Stimulated activated CD4-positive, alpha-beta T cell treated with anti-CD3 and anti-CD28 coated beads, Interleukin-1b, Interleukin-23, amount 100 ng/mL, for 24 hours (primary cell): ENCODE results near the gene TMEM120A.
"Not testable (repeated sequence)": the region's sequence is repeated elsewhere in the genome, so short reads cannot be mapped to it uniquely, and the experiment has no call there.

Experiments
- DNase-seq, 4 experiments: peaks; one replicate each; pipeline ENCODE4 v3.0.0-alpha.2; 2020; ENCODE audit warnings: low read depth in 4 of 4, low spot score in 1 of 4

The TMEM120A gene

DNA sequence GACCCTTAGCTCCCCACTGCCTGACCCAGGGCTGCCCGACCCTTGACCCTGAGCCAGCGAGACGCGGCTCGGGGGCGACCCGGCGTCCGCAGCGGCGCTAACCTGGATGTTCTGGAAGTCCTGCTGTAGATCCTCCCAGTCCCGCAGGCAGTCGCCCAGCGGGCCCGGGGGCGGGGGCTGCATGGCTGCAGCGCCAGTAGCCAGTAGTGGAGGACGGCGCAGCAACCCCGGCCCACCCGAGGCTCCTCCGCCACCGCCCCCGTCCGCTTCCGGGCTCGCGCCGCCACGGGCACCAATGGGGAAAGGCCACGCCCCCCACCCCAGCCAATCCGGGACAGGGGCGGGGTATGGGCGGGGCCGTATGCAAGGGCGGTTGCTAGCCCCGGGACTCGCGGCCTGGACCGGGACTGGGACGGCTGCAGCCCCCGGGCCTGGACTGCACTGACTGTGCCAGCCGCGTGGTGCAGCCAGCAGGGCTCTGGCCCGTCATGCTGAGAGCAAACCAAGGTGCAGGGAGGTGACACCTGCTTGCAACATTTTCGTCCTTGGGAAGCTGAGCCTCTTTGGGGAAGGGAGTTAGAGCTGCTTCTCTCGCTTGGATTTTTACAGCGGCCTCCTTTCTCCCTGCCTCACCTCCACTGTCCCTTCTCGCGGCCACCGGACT lies at the start of gene TMEM120A:
Gene TMEM120A, minus strand, starts transcription at position 208 of the 664 bp plus-strand sequence. Its CDS starts 25 bp downstream, at position 183.
- peak; percentile 88 to 96 (median 92) for DNase-seq

DNA sequence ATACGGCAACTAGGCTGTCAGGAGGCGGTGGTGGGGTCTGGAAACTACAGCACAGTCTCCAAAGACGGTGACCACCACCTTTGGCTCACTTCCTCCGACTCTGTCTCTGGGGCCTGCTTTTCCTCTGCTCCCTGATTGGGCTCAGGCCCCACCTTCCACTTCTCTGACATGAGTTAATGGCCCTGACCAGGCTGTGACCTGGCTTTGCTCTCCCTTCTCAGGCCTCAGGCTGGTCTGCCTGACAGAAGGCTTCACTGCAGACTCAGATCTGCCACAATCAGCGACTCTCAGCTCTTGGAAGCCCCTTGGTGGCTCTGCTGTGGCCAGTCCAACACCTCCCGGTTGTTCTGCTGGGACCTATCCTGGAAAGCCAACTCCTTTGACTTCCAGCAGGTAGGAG lies 45.7 kb upstream of the TMEM120A start:
- DNase-seq, result no peak

DNA sequence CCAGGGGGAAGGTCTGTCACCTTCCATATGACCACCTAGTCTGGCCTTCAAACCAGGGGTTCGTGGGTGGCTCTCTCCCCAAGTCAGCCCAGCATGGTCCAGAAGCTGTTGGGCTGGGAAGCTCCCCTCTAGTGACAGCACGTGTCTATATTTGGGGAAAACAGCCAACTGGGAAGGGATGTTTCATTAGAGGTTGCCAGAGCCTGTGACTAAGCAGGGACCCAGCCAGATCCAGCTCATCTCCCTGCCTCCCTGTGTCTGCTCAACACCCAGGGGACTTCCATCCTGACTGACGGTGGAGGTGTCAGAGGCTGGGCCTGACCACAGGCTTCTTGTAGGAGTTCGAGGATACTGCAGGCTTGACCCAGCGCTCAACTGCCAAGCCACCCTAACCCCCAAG lies 42.9 kb upstream of the TMEM120A start:
- DNase-seq, result no peak

- DNase-seq, result no peak
Measured at GRCh38 chr7:76031964-76032363, 37.6 kb upstream of the TMEM120A start.

GRCh38 chr7:76029682-76030081 lies 35.3 kb upstream of the TMEM120A start:
- DNase-seq, result not testable (repeated sequence)

GRCh38 chr7:76023002-76023401 lies 28.6 kb upstream of the TMEM120A start:
- DNase-seq, result no peak

DNA sequence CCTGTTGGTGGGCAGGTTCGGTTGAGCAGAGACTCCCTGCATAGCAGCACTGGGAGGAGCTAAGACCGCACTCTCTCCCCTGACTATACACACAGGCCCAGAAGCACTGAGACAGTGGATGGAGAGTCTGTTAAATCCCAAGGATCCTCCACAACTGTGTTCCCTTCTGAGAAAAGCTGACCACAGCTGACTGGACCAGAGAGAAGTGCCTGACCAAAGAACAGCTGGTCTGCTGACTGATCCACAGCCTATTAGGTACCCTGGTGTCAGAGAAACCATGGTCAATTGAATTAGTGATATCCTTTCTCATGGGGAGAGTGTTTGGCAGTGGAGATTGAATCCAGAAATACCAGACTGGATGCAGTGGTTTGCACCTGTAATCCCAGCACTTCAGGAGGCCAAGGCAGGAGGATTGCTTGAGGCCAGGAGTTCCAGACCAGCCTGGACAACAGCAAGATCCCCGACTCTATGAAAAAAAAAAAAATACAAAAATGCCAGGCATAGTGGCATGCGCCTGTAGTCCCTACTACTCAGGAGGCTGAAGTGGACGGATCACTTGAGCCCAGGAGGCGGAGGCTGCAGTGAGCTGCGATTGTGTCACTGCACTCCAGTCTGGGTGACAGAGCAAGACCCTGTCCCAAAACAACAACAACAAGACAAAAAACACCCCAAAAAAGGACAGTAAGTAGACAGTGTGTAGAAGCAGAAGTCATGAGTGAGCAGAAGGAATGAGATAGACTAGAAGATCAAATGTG lies 27.8 kb upstream of the TMEM120A start:
- DNase-seq, result no peak

- DNase-seq, result peak; percentile 36 to 60 (median 54)
Measured at GRCh38 chr7:76020031-76020714, 25.8 kb upstream of the TMEM120A start.

DNA sequence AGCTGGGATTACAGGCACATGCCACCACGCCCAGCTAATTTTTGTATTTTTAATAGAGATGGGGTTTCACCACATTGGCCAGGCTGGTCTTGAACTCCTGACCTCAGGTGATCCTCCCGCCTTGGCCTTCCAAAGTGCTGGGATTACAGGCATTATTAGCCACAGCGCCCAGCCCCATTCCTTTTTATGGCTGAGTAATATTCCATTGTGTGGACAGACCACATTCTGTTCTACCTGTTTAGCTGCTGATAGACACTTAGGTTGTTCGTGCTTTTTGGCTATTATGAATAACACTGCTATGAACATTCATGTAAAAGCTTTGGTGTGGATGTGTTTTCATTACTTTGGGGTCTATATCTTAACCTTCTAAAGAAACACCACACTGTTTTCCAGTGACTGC lies 24.1 kb upstream of the TMEM120A start:
- not testable (repeated sequence) for DNase-seq

DNA sequence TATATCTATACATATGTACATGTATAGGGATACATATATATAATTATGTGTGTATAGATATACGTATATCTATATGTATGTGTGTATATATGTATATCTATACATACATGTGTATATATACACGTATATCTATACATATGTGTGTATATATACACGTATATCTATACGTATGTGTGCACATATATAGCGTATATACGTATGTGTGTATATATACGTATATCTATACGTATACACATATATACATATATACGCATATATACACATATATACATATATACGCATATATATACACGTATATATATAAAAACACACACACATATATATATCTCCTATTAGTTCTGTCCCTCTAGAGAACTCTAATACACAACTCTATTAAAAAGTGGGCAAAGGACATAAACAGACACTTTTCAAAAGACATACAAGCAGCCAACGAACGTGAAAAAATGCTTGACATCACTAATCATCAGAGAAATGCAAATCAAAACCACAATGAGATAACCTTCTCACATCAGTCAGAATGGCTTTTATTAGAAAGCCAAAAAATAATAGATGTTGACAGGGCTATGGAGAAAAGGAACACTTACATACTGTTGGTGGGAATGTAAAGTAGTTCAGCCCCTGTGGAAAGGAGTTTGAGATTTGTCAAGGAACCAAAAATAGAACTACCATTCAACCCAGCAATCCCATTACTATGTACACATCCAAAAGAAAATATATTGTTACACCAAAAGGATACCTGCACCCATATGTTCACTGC lies 22.0 kb upstream of the TMEM120A start:
- DNase-seq, result no peak

DNA sequence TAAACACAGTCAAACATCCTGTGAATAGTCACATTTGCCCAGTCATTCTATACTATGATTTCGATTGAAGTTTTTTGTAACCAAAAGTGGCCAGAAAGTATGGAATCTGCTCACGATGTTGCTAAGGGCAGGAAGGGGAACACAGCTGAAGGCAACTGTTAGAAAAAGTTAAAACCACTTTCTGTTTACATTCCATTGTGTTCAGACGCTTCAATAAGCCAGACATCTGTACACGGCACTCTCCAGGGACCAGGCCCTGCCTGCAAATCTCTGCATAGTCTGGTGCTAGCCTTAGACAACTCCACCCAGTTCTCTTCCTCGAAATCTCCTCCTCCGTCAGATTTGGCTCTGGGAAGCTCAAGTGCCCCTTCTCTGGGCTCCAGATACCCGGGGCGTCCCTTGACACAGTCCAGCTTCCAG lies 17.1 kb upstream of the TMEM120A start:
- DNase-seq, result no peak

- no peak for DNase-seq
Measured at GRCh38 chr7:76009672-76010600, 15.5 kb upstream of the TMEM120A start.

DNA sequence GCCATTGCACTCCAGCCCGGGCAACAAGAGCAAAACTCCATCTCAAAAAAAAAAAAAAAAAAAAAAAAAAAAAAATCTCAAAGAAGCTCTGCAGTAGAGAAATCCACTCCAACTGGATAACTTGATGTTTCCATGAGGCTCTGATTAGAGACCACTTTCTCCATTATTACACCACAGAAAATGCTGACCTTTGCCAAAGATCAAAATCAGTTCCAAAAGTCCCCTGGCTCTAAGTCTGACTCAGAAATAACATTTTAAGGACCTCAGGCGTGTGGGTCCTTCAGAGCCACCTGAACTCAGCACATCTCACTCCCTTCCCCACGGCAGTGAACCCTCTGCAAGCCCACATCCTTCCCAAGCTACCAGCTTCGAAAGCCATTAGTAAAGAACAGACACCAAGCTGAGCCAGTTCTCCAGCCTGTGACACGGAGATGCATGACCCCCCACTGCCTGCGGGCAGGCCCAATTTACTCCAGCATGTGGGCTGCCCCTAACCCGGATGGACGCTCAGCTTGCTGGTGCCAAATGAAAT lies 13.8 kb upstream of the TMEM120A start:
- no peak for DNase-seq

- not testable (repeated sequence) for DNase-seq
Measured at GRCh38 chr7:76005004-76005403, 10.6 kb upstream of the TMEM120A start.

GRCh38 chr7:76003351-76003750 lies 9.0 kb upstream of the TMEM120A start:
- DNase-seq, result no peak

DNA sequence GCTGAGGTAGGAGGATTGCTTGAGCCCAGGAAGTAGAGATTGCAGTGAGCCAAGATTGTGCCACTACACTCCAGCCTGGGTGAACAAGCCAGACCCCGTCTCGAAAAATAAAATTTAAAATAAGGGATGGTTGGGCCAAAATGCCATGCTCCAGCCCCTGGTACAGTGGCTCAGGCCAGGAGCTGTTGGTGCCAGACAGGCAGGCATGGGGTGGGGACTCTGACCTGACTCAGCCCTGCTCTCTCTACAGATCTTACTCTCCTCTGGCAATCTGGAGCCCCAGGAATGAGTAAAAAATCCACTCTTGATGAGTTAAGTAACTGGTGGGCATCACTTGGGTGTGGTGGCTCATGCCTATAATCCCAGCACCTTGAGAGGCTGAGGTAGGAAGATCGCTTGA lies 8.4 kb upstream of the TMEM120A start:
- DNase-seq, result no peak

- DNase-seq, result no peak
Measured at GRCh38 chr7:76002139-76002538, 7.7 kb upstream of the TMEM120A start.

DNA sequence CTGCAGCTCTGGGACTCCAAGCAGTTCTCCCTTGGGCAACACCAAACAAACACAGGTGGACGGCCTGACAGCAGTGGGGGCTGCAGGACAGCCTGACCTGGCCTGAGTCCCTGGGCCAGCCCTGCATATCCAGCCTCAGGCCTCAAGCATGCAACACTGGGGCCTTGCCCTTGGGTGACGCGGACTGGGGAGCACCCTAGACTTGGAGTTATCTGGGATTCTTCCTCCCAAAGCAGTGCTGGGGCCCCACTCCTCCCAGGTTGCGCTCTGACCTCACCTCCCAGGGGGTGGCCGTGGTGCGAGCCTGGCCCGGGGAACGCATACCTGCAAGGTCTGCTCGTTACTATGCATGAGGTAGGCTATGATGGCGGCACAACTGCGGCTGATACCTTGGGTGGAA lies 6.2 kb upstream of the TMEM120A start:
- no peak for DNase-seq

DNA sequence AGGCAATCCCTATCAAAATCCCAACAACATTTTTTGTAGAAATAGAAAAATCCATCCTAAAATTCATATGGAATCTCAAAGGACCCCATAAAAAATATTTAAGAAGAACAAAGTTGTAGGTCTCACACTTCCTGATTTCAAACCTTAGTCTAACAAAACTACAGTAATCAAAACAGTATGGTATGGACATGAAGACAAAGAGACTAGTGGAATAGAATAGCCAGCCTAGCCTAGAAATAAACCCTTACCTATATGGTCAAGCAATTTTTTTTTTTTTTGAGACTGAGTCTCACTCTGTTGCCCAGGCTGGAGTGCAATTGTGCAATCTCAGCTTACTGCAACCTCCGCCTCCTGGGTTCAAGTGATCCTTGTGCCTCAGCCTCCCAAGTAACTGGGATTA lies 3.6 kb upstream of the TMEM120A start:
- DNase-seq, result no peak

GRCh38 chr7:75996476-75996875 lies 2.1 kb upstream of the TMEM120A start:
- DNase-seq, result no peak
